GM21515 (cell line): ENCODE results near the gene ACER1.

Experiments
- ATAC-seq: cut with Tn5 transposase; IDR thresholded peaks from one replicate; pipeline ENCODE4 v1.9.1; 2021; ENCODE audit not compliant: unreplicated experiment

ACER1 gene

GRCh38 chr19:6269101-6269886, 64.1 kb downstream of the ACER1 start:
- ATAC-seq, result no peak

- ATAC-seq, result no peak
Observed at GRCh38 chr19:6268382-6268771, 65.0 kb downstream of the ACER1 start.

DNA sequence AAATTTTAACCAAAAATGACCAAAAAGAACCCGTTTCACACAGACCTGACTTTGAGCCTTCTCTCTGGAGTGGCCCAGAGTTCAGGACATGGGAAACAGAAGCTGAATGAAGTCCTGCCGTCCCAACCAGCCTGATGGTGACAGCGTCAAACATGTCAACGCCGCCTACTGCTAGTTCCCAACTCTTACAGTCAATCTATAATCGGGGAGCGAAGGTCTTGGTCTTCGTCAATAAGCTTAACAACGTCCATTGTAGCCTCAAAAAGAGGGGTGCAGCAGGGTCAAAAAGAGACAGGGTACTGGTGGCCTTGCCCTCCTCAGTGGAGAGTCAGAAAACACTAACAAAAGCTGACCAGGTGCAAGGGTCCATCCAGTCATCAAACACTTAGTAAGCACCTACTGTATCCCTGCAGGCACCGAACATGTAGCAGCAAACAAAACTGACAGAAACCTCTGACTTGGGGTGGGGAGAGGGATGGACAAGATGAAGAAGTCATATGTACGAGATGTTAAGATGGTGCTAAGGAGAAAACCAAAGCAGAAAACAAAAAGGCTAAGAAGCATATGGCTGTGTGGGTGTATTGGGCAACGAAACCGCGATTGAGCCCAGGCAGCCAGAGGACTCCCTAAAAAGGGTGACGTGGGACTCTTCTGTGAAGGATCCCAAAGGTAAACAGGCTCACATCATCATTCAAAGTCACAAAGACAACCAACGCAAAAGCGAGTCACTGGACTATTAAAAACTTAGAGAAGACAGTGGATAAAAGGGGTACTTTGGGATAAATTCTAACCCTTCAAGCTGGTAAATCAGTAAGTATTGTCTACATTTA, 65.6 kb downstream of the ACER1 start:
- ATAC-seq, result no peak

DNA sequence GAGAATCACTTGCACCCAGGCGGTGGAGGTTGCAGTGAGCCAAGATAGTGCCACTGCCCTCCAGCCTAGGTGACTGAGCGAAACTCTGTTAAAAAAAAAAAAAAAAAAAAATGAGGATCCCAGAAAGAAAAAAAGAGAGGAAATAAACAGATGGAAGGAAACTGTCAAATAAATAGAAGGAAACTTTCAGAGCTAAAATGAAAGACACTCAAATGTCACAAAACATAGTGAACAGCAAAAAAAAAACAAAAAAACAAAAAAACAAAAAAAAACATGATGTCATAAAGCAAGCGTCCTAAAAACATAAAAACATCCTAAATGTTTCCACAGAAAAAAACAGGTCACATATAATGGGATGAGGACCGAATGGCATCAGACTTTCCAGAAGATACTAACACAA, 68.6 kb downstream of the ACER1 start:
- ATAC-seq, result no peak

- no peak for ATAC-seq
Observed at GRCh38 chr19:6263735-6264444, 69.5 kb downstream of the ACER1 start.

GRCh38 chr19:6263306-6263705, 70.1 kb downstream of the ACER1 start:
- ATAC-seq, result no peak

DNA sequence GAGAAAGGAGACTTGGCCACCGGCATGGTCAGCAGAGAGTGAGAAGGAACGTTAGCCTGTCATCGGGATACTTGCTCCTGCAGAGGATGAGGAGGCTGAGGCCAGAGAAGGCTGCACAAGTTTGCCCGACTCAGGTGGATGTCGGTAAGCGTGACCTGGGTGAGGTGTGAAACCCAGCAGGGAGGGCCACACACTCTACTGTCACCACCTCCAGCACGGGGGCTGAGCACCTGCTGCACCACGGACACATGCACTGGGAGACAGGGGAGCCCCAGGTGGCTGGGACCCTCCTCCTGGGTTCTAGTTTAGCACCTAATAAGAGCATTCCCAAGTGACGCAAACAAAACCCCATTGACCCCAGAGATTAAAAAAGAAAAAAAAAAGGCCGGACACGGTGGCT, 70.9 kb downstream of the ACER1 start:
- ATAC-seq, result no peak

GRCh38 chr19:6261883-6262282, 71.5 kb downstream of the ACER1 start:
- ATAC-seq, result no peak

- ATAC-seq, result no peak
Observed at GRCh38 chr19:6260912-6261650, 72.3 kb downstream of the ACER1 start.

DNA sequence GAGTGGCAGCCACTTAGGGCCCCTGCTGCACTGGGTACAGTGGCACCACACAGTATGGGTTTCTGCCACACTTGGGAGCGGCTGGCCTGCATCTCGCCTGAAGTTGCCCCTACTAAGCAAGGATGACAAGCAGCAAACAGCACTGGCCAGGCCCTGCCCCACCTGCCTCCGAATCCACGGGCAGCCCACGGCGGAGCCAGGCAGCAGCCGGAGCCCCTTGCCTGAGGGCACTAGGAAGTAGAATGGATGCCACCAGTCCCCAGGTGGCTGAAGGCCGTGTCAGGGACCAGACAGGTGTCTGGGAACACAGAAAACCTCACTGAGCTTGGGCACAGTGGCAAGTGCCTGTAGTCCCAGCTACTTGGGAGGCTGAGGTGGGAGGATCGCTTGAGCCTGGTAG, 73.0 kb downstream of the ACER1 start:
- no peak for ATAC-seq

DNA sequence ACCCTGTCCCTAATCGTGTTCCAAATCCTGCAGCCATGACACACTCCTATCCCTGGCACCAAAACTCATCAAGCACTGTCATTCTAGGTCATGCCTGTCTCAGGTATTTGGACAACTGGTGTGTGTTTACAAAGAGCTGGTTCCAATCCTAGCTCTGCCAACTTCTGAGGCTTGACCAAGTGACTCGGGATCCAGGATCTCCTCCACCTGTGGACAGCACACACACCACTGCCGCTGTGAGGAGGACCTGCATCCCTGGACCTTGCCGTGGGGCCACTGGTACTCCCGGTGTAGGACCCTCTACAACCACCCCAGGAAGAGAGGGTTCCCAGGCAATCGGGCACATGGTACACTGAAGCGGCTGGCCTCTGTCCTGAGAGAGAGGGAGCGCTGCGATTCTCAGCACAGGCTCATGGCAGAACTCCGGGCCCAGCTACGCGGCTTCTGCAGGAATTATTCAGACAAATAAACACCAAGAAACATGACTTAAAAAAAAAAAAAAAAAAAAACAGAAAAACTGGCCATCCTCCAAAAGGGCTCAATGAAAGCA, 74.0 kb downstream of the ACER1 start:
- no peak for ATAC-seq

- no peak for ATAC-seq
Observed at GRCh38 chr19:6258812-6259311, 74.5 kb downstream of the ACER1 start.
